ENCODE data around the gene ZNF681.
"Not testable (repeated sequence)": the region's sequence is repeated elsewhere in the genome, so short reads cannot be mapped to it uniquely, and the experiment has no call there.

Gene ZNF681

DNA sequence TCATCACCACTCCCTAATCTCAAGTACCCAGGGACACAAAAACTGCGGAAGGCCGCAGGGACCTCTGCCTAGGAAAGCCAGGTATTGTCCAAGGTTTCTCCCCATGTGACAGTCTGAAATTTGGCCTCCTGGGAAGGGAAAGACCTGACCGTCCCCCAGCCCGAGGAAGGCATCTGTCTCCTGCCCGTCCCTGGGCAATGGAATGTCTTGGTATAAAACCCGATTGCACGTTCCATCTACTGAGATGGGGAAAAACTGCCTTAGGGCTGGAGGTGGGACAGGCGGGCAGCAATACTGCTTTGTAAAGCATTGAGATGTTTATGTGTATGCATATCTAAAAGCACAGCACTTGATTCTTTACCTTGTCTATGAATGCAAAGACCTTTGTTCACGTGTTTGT, 65.8 kb downstream of the ZNF681 start:
- not testable (repeated sequence) for DNase-seq (ENCODE audit: low spot score)
